Omental fat pad (tissue), 4 donors: Measurements from ENCODE around the gene FGF12. TPM values are rescaled to one million over a fixed set of nuclear protein-coding genes. Genes with fewer than 3 reads are reported as not detected.

Experiments used
- ATAC-seq: fragments of 150-250 bp; one replicate; pipeline ENCODE4 v1.9.1; 2016; ENCODE audit warnings: mild to moderate bottlenecking, moderate library complexity; ENCODE audit not compliant: low FRiP score
- DNase-seq: peaks from one replicate; pipeline ENCODE4 v3.0.0-alpha.2; 2019; ENCODE audit warnings: low spot score
- total RNA-seq, 4 donors: library from RNA; depleted of rRNA; stranded (reverse); fragments of >200 nt; gene quantifications; one replicate each; pipeline ENCODE4 v1.1.0, GENCODE V29; 2016
- TF ChIP-seq, protein P1 (sequence below), 3 donors: fragments of 450-650 bp; IDR thresholded peaks; one replicate each; pipeline ENCODE4 v1.5.1; 2016 to 2017; ENCODE audit warnings: antibody characterized with exemption in 3 of 3, mild to moderate bottlenecking in 3 of 3, moderate library complexity in 2 of 3

The FGF12 gene
- total RNA-seq, 4 donors from 2014 or later, result 2.4 to 9.3 (median 2.9) TPM

DNA sequence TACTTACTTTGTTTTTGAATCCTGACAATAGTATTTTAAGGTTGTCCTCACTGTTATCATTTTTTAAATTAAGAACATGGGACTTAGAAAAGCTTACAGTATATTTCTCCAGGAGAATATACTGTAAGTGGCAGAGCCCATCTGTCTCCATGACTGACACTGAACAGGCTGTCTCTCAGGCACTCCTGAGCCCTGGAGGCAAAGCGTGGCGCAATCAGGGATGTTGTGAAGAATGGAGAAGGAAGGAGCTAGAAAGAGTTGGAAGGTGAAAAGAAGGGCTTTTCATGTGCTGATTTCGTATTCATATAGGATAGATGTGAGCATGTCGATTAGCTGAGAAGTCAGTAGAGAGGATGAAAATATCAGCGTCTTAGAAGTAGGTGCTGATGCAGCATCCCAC is 41.5 kb downstream of the FGF12 start:
- DNase-seq, result no peak
- TF ChIP-seq, protein P1, sequence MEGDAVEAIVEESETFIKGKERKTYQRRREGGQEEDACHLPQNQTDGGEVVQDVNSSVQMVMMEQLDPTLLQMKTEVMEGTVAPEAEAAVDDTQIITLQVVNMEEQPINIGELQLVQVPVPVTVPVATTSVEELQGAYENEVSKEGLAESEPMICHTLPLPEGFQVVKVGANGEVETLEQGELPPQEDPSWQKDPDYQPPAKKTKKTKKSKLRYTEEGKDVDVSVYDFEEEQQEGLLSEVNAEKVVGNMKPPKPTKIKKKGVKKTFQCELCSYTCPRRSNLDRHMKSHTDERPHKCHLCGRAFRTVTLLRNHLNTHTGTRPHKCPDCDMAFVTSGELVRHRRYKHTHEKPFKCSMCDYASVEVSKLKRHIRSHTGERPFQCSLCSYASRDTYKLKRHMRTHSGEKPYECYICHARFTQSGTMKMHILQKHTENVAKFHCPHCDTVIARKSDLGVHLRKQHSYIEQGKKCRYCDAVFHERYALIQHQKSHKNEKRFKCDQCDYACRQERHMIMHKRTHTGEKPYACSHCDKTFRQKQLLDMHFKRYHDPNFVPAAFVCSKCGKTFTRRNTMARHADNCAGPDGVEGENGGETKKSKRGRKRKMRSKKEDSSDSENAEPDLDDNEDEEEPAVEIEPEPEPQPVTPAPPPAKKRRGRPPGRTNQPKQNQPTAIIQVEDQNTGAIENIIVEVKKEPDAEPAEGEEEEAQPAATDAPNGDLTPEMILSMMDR (IDR thresholded peaks at IDR 0.05), result no peak

DNA sequence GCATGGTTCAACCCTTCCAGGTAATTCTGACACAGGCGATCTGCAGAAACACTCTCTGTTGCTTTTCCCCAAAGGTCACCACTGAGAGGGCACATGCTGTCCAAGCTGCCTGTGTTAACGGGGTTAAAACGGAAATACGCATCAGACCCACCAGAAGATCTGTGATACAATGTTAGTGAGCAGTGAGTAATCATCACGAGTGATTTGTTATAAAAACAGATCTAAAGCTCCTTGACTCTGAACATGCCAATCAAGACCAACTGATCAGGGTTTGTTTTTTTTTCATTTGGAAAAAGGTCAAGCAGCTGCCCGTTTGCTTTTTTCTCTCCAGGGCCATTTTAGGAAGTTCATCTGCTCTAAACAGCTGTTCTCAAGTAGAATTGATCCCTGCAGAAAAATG is 43.2 kb downstream of the FGF12 start:
- ATAC-seq, result no peak

More for the DNA sequence above, 41.5 kb downstream of the FGF12 start:
- no peak for ATAC-seq

DNA sequence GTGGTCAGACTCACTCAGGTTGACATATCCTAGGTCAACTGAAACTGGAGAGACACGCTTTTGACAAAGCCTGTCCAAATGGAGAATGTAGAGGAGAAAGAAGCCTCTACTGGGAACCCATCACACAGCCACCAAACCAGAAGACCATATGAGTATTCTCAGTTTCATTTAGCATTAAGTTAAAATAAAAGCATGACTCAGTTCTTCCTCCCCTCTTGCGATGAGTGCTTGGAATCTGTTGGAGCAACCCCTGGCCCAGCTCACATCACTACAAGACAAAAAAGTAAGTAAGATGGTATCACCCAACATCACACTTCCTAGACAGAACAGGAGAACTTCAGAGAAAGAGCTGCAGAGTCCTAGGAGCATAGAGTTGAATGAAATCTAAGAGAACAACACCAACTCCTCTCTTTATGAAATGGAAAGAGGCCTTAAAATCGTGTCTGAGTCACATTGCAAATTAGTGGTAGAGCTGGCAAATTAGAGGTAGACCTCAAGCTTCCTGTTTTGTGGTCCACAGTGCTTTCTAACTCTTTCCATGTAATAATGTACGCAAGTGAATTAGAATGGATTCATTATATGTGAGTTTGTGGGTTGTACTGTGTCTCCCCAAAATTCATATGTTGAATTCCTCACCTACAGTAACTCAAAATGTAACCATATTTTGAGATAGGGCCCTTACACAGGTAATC is 51.2 kb downstream of the FGF12 start:
- ATAC-seq (no peak), DNase-seq (no peak)
- TF ChIP-seq, protein P1 (IDR thresholded peaks at IDR 0.05), result no peak

More for the DNA sequence above, 43.2 kb downstream of the FGF12 start:
- TF ChIP-seq, protein P1 (IDR thresholded peaks at IDR 0.05), result no peak
- no peak for DNase-seq

DNA sequence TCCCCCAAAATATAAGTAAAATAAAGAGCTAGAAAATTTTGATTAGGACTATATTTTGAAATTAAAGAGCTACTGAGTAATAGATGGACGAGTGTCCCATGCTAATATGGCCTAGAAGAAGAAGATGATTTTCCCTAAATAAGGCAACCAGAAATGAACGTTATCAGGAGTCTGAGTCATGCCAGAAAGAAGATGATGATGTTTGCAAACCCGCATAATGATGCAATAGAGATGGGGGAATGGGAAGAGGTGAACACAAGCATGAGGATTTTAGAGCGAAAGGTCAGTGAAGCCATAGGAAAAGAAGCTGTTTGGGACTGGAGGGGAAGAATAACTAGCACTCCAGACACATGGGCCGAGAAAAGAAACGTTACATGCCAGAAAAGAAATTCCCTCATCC is 71.7 kb downstream of the FGF12 start:
- DNase-seq (no peak), ATAC-seq (no peak)
- TF ChIP-seq, protein P1 (IDR thresholded peaks at IDR 0.05), result no peak

DNA sequence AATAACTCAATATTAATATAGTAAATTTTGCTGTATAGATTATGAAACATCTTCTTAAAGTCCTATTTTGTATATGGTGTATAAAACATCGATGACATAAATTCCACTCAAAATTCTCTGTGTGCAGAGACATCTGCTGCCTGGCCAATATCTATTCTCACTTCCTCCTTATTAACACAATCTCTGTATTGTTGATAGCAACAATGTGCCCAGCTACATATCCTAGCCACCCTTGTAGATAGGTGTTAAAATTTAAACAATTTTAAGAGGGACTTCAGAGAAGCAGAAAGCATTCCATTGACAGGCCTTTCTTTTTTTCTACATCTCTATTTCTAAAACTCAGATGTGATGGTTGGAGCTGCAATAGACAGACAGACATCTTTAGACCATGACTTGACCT is 72.3 kb downstream of the FGF12 start:
- ATAC-seq, result no peak
- no peak for DNase-seq
- TF ChIP-seq, protein P1 (IDR thresholded peaks at IDR 0.05), result no peak

DNA sequence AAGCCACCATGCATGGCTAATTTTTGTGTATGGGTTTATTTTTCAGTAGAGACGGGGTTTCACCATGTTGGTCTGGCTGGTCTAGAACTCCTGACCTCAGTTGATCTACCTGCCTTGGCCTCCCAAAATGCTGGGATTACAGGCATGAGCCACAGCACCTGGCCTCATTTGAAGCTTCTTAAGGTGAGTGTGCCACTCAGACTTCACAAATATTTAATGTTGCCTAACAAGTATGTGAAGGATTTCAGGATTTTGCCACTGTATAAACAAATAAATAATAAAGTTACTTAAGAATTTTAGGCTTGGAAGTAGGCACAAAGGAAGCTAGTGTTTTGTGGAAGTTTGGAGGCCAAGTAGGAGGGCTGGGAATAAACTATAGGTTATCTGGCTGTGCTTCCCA is 73.5 kb downstream of the FGF12 start:
- no peak for DNase-seq
- TF ChIP-seq, protein P1 (IDR thresholded peaks at IDR 0.05), result no peak
- ATAC-seq, result no peak

DNA sequence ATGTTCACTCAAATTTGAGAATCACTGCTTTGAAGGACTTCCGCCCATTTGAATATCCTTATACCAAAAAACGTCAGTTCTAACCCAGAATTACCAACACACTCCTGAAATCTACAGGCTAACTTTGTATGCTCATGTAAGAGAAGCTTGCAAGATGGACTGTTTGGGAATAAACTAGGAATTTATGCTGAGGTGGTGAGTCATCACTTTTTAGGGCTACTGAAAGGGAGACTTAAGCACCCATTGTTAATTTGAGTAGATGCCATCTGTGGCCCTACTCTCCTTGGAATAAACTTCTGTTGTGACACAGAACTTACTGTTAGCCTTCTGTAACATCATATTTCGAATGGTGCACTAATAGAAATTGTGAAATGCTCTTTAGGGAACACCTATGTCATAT is 74.6 kb downstream of the FGF12 start:
- TF ChIP-seq, protein P1 (IDR thresholded peaks at IDR 0.05), result no peak
- ATAC-seq (no peak), DNase-seq (no peak)
